ENCODE data around the gene SSRP1.
"Not testable (repeated sequence)": the region's sequence is repeated elsewhere in the genome, so short reads cannot be mapped to it uniquely, and the experiment has no call there.

Gene SSRP1

DNA sequence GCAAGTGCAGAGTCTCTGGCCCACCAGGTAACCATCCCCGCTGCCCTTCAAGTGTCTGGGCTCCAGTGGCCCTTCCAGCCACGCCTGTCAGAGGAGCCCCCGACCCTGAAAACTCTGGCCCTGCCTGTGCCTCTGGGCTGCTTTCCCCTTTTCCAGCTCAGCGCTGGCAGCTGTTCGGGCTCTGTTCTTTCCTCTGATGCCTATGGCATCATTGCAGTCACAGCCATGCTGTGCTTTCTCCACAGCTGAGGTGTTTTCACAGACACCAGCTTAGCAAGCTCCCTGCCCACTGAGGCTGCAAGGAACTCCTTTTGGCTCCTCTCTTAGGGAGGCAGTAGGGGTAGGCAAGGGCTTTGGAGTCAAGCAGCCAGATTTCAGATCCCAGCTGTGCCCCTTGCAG is 23.7 kb upstream of the SSRP1 start:
- DNase-seq (ENCODE audit: low read depth), result no peak

DNA sequence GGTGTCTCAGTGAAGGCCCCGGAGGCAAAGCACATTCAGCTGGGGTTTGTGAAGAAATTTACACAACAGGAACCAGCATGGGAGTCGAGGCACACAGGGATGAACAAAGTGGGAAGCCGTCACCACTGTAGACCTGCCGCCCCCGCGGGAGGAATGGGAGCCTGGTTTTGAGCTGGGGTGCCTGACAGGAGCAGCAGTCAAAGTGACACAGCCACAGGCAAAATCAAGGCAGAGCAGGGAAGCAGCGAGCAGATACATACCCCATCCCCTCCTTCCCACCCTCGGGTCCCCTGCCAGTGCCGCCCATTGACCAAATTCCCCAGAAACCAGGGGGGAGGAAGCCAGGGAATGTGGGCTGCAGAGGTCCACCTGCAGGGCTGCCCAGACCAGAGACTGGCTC is 23.3 kb upstream of the SSRP1 start:
- no peak for DNase-seq (ENCODE audit: low read depth)

DNA sequence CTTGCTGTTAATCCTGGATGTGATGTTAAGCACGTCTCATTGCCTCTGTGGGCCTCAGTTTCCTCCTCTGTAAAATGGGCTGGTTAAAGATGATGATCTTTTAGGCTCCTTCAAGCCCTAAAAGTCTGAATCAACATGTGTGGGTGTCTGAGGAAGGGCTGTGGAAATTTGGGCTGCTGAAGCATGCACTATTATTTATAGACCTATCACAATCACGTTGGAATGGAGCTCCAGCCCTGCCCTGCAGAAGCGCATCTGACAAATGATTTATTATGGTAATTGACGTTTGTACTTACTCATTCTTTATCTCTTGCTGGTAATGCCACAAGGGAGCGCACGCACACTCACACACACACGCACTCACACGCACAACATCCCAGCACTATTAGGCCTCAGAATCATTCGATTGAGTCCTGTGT is 22.9 kb upstream of the SSRP1 start:
- DNase-seq (ENCODE audit: low read depth), result no peak

DNA sequence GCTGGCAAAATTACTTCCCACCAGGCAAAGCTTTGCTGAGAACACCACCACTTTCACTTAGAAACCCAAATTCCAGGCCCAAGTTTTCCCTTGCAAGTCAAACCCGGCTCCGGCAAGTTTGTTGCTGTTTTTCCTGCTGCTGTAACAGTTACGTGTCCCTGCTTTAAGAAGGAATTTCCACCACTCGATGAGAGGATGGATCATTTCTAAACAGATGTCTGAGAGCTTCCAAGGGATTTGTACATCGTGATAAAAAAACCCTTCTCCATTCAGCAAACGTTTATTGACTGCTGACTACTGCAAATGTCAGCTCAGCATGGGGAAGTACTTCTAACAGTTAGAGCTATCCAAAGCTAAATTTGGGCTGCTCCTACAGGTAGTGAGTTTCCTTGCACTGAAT is 22.2 kb upstream of the SSRP1 start:
- no peak for DNase-seq (ENCODE audit: low read depth)

DNA sequence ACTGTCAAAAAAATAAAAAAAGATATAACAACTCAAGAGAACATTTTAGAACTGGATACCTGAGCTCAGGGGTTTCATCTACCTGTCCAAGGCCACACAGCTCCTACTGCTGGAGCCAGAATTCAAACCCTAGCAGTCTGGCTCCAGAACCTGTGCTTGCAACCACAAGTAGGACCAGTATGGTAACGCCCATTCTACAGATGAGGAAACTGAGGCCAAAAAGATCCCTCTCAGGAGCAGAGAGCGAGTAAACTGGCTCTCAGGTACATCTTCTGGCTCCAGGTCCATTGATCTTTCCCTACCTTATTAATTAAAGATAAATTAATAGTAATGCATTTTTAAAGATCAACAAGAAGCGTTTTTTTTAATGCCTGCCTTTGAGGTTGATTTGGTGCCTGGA is 21.6 kb upstream of the SSRP1 start:
- DNase-seq (ENCODE audit: low read depth), result no peak

DNA sequence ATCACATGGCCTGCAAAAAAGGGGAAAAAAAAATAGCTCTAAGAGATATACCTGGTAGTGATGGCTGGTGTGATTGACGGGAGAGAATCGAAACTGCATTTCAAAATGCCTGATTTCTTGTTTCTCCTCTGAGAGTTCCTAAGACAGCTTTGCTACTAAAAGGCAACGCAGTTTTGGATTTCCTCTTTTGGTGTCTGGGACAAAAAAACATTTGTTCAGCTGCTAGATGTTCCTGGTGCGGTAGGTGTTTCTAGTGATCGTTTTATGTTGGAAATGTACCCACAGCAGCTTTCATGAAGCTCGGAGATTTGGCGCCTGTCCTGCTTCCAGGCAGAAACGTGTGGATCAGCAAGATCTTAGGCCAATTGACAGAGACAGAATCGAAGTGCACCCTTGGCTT is 20.6 kb upstream of the SSRP1 start:
- no peak for DNase-seq (ENCODE audit: low read depth)

DNA sequence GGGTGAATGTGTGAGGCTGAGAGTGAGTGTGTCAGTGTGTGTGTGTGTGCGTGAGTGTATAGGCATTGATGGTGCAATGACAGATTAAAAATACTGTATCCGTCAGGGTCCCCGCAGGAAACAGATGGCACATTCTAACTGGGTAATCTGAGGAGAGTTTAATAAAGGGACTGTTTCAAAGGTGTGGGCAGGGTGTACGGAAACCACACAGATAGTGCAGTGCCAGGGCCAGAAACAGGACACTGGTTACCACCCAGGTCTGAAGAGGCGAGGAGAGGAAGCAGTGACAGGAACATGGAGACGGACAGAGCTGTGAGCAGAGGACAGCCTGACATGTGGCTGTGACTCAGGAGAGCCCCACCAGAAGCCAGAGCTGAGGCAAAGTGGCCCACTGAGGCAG is 19.0 kb upstream of the SSRP1 start:
- DNase-seq (ENCODE audit: low read depth), result no peak

DNA sequence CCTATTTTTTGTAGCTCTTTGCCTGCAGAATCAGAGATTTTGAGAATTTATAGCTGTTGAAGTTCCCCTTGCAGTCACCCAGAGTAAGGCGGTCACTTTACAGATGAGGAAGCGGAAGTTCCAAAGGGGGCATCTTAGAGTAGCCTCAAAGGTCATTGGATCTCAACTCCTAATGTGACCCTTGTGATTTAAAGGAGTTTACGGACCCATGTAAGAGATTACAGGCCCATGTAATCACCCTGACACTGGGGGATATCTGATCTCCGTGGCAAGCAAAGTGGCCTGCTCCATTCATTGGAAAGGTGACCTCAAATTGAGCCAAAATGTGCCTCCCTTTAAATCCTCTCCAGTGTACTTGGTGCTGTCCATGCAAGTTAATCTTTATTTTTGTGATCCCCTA is 18.2 kb upstream of the SSRP1 start:
- no peak for DNase-seq (ENCODE audit: low read depth)

DNA sequence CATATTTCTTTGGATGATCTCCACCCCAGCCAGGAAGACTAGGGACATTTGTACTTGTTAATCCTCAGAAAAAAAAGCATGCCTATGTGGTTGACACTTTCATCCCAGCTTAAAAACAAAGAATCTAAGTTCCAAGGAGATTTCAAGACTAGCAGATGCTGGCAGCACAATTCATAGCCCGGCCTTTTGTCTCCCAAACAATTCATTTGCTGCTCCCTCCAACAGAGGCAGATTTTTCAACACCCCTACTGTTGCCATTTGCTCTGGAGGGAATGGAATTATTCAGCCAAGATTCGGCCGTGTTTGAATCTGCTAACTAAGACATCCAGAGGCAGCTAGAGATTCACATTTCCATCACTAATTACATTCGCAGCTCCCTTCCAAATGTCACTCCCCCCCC is 17.8 kb upstream of the SSRP1 start:
- DNase-seq (ENCODE audit: low read depth), result no peak

DNA sequence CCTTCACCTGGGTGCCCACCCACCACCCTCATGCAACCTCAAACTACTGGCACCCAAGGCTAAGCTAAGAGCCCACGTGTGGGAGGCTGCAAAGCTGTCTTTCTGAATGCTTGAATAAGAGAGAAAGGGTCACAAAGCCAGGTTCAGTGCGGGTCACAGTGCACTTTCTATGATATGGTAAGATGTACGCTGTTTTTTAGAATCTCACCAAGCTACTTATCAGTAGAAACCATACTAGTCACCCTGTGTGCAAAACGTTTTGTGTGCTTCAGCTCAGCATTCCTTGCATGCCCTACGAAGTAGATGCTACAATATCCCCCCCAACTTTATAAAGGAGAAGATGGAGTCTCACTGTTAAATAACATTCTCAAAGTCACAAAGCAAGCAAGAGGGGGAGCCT is 17.3 kb upstream of the SSRP1 start:
- no peak for DNase-seq (ENCODE audit: low read depth)

DNA sequence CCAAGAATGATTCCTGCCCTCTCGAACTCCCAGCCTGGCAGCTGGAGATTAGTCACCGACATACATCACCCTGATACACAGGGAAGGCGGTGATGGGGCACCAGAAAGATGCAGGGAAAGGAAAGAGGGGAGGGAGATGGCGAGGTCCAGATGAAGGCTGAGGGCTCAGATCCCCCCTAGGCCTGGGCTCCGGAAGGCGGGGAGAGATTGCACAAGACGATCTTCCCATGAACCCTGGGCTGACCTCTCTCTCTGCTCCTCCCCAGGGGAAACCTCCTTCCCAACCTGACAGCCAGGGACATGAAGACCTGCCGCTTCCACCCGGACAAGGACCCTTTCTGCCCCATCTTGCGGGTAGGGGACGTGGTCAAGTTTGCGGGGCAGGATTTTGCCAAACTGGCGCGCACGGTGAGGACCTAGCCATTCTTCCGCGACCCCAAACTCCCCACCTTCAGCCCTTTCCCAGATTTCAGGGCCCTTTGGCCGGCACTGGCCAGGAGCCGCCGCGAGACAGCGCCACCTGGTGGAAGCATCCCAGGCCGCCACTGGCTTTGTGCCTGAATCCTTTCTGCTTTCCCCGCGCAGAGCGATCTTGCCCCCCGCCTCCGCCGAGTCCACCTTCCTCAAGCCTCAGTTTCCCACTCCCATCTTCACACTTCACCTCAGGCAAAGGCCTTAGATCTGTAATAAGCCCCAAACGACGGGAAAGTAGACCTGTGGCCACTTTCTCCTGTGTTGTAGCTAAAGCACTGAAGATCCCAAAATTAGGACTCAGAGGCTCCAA is 14.0 kb upstream of the SSRP1 start:
- peak; percentile 63 for DNase-seq (ENCODE audit: low read depth)

DNA sequence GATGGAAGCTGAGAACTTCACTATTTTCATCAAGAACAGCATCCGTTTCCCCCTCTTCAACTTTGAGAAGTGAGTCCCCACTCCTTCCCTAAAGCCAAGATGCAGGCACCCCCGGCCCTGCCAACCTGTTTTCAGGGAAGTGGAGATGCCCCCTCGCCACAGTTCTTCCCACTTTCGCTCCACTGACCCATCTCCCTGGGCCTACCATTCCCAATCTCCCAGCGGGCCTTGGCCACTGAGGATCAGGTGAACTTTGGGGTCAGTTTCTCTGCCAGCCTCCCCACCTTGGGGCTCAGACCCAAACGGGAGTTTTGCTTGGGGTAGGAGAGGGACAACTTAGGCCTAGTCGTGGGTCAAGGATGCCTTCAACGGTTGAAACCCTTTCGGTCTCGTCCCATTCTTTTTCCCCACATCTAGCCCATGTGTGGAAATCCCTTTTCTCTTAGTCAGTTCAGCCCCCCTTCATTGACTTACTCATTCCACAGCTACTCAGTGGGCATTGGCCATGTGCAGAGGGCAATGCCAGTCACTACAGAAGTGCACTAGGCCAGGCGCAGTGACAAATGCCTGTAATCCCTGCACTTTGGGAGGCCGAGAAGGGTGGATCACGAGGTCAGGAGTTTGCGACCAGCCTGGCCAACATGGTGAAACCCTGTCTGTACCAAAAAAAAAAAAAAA is 13.1 kb upstream of the SSRP1 start:
- peak; percentile 48 for DNase-seq (ENCODE audit: low read depth)

DNA sequence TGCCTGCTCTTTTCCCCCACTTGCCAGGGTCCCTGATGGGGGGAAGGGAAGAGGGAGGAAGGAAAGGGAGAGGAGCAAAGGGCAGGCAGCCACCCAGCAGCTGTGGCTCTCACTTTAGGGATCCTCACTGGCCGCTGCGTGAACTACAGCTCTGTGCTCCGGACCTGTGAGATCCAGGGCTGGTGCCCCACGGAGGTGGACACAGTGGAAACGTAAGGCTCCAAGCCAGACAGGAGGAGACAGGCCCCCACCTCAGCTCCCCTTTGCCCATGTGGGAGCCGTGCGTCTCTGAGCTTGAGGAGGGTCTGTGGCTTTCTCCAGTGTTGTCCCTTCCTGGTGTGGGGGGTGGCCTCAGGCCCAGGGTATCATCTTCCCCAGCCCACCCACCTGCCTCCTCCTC is 12.4 kb upstream of the SSRP1 start:
- no peak for DNase-seq (ENCODE audit: low read depth)

DNA sequence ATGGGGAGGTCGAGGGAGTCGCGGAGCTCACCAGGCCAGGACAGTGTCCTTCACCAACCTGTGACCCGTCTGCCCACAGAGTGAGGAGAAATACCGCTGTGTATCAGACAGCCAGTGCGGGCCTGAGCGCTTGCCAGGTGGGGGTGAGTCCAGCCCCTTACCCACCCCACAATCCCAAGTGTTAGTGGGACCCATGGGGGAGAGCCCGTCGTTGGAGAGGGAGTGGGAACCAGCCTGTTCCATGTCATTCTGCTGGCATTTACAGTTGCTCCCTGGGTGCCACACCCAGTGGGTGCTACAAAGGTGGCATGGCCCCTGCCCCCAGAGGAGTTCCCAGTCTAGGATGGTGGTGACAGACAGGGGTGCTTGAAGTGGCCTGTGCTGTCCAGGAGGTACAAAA is 11.6 kb upstream of the SSRP1 start:
- no peak for DNase-seq (ENCODE audit: low read depth)

DNA sequence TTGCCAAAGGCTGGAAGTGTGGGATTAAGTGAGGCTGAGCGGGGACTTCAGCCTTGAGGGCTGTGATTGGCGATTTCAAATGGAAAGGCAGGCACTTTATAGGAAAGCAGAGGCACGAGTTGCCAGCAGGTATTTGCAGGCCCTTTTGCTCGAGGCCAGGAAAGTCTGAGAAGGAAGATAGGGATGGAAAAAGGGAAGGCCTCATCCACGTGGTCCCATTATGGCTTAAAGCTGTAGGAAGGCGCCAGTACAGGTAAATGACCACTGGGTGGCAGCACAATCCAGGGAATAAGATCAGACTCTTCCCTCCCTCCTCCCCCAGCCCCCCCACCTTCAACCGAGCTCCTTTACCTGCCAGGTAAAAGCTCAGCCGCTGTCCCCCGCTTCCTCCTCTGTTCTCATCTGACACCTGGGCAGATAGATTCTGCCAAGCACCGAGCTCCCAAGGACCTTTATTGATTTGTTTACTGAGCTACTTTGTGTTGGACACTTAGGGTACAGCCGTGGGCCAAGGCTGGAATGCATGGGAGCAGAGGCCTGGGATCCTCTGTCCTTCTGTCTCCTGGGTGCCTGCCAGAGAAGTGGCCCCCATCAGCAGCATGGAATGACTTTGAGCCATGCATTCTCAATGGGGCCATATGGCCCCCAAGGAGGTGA is 10.0 kb upstream of the SSRP1 start:
- peak; percentile 81 for DNase-seq (ENCODE audit: low read depth)

DNA sequence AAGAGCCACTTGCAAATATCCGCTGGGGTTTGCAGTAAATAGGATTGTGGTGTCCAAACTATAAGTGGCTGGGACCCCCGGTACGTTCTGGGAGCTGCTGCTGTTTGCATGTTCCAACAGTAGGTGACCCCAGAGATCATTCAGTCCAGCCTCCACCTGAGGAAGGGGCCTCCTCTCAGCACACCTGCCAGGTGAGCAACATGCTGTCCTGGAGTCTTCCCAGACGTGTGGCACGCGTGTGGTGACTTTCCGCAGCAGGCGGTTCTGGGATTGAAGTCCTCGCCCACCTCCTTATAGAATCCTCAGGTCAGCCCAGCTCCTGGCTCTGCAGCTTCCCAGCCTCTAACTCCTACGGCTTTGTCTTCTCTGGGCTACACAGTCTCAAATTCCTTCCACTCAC is 9.1 kb upstream of the SSRP1 start:
- no peak for DNase-seq (ENCODE audit: low read depth)

DNA sequence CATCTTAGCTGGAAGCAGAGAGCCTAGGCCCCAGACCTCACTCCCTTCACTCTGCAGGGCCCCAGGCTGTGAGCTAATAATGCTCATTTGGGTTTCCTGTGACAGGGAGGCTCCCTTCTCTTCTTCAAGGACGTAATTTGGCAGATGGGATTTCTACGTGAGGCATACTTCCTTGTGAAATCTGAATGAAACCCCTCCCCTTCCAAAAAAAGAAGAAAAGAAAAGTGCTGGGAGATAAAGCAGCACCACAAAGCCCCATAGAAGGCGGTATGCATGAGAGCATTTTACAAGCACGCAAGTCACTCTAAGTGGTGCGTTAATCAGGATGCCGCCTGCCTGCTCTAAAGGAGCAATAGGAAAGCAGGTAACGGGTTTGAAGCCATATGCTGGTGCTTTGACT is 8.1 kb upstream of the SSRP1 start:
- DNase-seq (ENCODE audit: low read depth), result no peak

DNA sequence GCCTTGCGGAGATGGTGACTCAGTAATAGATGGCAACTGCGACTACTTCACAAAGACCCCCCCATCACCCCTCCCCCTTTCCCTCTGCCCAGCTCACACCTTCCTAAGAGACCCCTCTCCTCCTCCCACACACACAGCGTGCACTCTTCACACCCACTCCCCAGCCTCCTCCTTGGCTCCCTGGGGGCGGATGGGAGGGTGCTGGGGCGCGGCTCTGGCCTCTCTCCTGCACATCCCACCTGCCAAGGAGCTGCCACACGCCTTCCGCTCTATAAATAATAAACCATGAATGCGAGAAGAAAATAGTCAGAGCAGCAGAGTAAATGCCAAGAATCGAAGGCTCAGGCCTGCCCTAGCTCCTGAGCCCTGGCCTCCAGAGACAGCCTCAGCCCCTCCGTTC is 7.0 kb upstream of the SSRP1 start:
- DNase-seq (ENCODE audit: low read depth), result no peak

DNA sequence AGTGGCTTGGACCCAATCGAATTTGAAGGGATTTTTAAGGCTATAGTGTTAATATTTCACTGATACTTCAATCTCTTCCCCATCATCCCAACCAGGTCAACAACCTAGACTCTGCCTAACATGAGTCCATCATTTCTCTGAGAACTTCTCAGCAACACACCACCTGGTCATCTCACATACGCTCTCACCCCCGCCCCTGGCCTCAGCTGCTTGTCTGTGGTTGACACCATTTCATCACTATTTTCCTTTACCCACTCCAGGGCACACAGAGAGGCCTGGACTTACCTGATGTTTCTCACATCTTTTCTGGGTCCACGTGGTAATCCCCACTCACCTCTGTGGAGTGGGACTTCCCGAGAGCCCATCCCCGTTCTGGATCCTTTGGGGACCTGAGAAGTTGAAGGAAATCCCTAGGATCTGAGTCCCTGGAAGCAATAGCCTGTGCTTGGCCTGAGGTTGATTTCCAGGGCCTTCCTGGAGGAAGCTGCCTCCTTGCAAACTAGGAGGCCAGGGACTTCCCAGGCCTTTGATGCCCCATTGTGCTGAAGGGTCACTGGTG is 5.6 kb upstream of the SSRP1 start:
- no peak for DNase-seq (ENCODE audit: low read depth)

DNA sequence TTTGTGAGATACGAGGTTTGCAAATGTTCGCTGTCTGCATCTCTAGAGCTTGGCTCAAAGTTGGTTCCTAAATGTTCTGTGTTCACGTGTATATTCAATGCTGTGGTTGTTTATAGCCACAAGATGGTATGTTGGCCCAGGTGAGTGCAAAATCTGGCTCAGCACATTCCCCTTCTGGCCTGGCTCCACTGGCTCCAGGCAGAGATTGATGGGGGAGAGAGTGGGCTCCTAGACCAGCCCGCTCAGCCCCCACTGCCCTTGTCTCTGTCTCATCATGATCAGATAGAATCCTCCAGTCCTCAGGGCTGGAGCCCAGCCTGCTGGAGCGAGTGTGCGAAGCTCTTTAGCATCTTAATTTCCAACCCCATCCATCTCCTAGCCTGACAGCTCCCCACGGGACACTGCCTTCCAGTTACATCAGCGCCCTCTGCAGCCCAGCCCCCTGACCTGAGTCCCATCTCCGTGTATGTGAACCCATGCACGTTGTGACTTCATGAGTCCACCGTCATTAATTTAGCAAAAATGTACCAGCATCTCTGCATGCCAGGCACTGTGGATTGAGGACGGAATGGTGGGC is 4.4 kb upstream of the SSRP1 start:
- peak; percentile 42 for DNase-seq (ENCODE audit: low read depth)

DNA sequence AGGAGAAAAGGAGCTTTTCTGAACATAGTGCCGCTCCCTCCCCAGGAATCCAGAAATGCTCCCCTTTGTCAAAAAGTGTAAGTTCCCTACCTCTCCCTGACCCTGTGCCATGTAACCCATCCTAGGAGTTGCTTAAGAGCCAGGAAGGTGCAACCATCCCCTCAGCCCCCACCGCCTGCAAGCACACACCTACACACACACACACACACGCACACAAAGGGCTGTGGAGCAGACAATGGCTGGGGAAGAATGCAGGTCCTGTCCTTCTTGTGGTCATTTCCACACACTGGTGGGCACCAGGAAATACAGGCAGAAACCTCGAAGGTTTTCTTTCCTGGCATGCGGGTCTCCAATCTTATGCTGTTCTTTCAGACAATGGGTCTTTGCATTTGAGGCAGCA is 3.6 kb upstream of the SSRP1 start:
- DNase-seq (ENCODE audit: low read depth), result no peak

DNA sequence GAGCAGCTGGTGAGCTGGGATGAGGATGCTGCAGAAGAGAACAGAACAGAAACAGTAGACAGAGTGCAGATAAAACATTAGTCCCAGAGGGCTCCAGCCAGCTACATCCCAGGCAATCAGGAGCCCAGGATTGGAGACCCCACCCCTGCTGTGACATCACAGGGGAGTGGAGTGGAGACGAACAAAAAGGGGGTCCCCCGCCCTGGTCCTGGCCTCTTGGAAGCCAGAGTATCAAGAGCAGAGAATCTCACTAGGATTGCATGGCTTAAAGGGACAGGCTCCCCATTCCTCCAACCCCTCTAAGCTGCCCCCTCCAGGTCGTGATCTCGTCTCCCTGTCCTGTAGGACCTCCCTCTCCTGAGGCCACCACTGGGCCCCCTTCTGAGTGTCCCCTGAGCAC is 2.5 kb upstream of the SSRP1 start, which contains the start of gene P2RX3:
P2RX3 (plus strand) TSS at position 211 of the 400 bp plus-strand sequence. CDS start 199 bp downstream, outside the sequence.
- no peak for DNase-seq (ENCODE audit: low read depth)

DNA sequence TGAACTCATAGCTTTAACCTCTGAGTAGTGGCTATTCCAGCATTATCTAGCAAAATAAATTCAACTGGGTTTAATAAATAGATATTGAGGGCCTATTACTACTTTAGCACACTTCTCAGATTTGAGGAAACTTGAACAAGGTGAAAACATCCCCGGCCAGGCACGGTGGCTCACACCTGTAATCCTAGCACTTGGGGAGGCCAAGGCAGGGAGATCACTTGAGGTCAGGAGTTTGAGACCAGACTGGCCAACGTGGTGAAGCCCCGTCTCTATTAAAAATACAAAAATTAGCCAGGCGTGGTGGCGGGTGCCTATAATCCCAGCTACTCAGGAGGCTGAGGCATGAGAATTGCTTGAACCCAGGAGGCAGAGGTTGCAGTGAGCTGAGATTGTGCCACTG is 1.2 kb upstream of the SSRP1 start:
- DNase-seq (ENCODE audit: low read depth), result not testable (repeated sequence)

All from ELR (cell line).